ENCODE measurements around the gene AMOT.

AMOT gene

GRCh38 chrX:112839856-112840255 is 775 bp downstream of the AMOT start:
- no peak for DNase-seq

- DNase-seq: no peak
Observed at GRCh38 chrX:112837531-112837930, 3.1 kb downstream of the AMOT start.

- no peak for DNase-seq
Observed at GRCh38 chrX:112835019-112835418, 5.6 kb downstream of the AMOT start.

GRCh38 chrX:112834031-112834845 is 6.4 kb downstream of the AMOT start:
- DNase-seq: no peak

GRCh38 chrX:112832481-112833095 is 8.0 kb downstream of the AMOT start:
- no peak for DNase-seq

- DNase-seq: no peak
Observed at GRCh38 chrX:112830540-112830939, 10.1 kb downstream of the AMOT start.

- DNase-seq: no peak
Observed at GRCh38 chrX:112827292-112827903, 13.2 kb downstream of the AMOT start.

GRCh38 chrX:112826023-112826422 is 14.6 kb downstream of the AMOT start:
- DNase-seq: no peak

- DNase-seq: no peak
Observed at GRCh38 chrX:112822892-112823291, 17.7 kb downstream of the AMOT start.

GRCh38 chrX:112820364-112821268 is 20.0 kb downstream of the AMOT start:
- no peak for DNase-seq

GRCh38 chrX:112819813-112820212 is 20.8 kb downstream of the AMOT start:
- DNase-seq: no peak

- no peak for DNase-seq
Observed at GRCh38 chrX:112819008-112819640, 21.5 kb downstream of the AMOT start.

- no peak for DNase-seq
Observed at GRCh38 chrX:112818114-112819007, 22.3 kb downstream of the AMOT start.

- no peak for DNase-seq
Observed at GRCh38 chrX:112816908-112817307, 23.7 kb downstream of the AMOT start.

GRCh38 chrX:112814496-112814895 is 26.1 kb downstream of the AMOT start:
- DNase-seq: no peak

GRCh38 chrX:112812741-112813140 is 27.9 kb downstream of the AMOT start:
- DNase-seq: no peak

GRCh38 chrX:112808651-112809195 is 31.9 kb downstream of the AMOT start:
- no peak for DNase-seq

GRCh38 chrX:112808007-112808406 is 32.6 kb downstream of the AMOT start:
- DNase-seq: no peak

- no peak for DNase-seq
Observed at GRCh38 chrX:112803060-112803459, 37.6 kb downstream of the AMOT start.

GRCh38 chrX:112802541-112802940 is 38.1 kb downstream of the AMOT start:
- DNase-seq: no peak
